Superior temporal gyrus (tissue), 1 donor: ENCODE measurements around the gene THRB.

ENCODE experiments used
- DNase-seq: peaks from one replicate; pipeline ENCODE4 v3.0.0-alpha.2; 2016; ENCODE audit errors: extremely low spot score

THRB gene

GRCh38 chr3:24145481-24145880, 349.2 kb downstream of the THRB start:
- peak; percentile 35 for DNase-seq

GRCh38 chr3:24142127-24142526, 352.5 kb downstream of the THRB start:
- no peak for DNase-seq

GRCh38 chr3:24141548-24141947, 353.1 kb downstream of the THRB start:
- DNase-seq: no peak

GRCh38 chr3:24139463-24140412, 354.9 kb downstream of the THRB start:
- no peak for DNase-seq

- DNase-seq: no peak
Measured at GRCh38 chr3:24138876-24139256, 355.8 kb downstream of the THRB start.

GRCh38 chr3:24137958-24138875, 356.4 kb downstream of the THRB start:
- DNase-seq: no peak

- DNase-seq: no peak
Measured at GRCh38 chr3:24137334-24137733, 357.3 kb downstream of the THRB start.

GRCh38 chr3:24136624-24137310, 357.9 kb downstream of the THRB start:
- DNase-seq: no peak

GRCh38 chr3:24135280-24135679, 359.4 kb downstream of the THRB start:
- DNase-seq: no peak

GRCh38 chr3:24133942-24134341, 360.7 kb downstream of the THRB start:
- no peak for DNase-seq

GRCh38 chr3:24133436-24133835, 361.2 kb downstream of the THRB start:
- DNase-seq: no peak

- DNase-seq: no peak
Measured at GRCh38 chr3:24129549-24129948, 365.1 kb downstream of the THRB start.

- DNase-seq: no peak
Measured at GRCh38 chr3:24128199-24129005, 366.2 kb downstream of the THRB start.

GRCh38 chr3:24123596-24123995, 371.1 kb downstream of the THRB start:
- DNase-seq: no peak

GRCh38 chr3:24120434-24120833, 374.2 kb downstream of the THRB start:
- DNase-seq: no peak

GRCh38 chr3:24119321-24119751, 375.3 kb downstream of the THRB start:
- DNase-seq: no peak

- no peak for DNase-seq
Measured at GRCh38 chr3:24117508-24117907, 377.1 kb downstream of the THRB start.

- DNase-seq: no peak
Measured at GRCh38 chr3:24111711-24112110, 382.9 kb downstream of the THRB start.

GRCh38 chr3:24110051-24110450, 384.6 kb downstream of the THRB start:
- DNase-seq: no peak

- DNase-seq: no peak
Measured at GRCh38 chr3:24101676-24102168, 392.9 kb downstream of the THRB start.
